ENCODE measurements around the gene LPIN1. TPM values are rescaled to one million over a fixed set of nuclear protein-coding genes. Genes with fewer than 3 reads are reported as not detected.

Gene LPIN1
- total RNA-seq, 1 experiment from 2014 or later, result 13.9 TPM

DNA sequence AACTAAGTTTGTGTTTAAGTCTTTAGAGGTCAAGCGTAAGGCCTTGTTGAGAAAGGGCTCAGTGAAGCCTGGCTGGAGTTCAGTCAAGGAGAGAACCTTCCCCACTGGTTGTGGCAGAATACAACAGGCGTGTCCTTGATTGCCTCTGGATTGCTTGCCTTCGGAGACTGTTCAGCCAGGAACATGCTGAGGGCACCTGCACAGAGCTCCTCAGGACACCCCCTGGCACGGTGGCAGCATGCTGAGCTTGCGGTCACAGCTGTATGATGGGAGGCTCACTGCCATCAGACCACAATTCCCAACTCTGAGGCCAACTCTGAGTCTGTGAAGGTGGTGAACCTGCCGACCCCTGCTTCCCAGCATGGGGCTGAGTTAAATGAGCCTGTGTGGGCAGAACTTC is 130.0 kb downstream of the LPIN1 start:
- no peak for TF ChIP-seq RORB (CRISPR knock-in tag; IDR thresholded peaks at IDR 0.05)
- no peak for TF ChIP-seq ZBTB21 (CRISPR knock-in tag; IDR thresholded peaks at IDR 0.05; ENCODE audit: borderline replicate concordance)
- TF ChIP-seq, protein P1, sequence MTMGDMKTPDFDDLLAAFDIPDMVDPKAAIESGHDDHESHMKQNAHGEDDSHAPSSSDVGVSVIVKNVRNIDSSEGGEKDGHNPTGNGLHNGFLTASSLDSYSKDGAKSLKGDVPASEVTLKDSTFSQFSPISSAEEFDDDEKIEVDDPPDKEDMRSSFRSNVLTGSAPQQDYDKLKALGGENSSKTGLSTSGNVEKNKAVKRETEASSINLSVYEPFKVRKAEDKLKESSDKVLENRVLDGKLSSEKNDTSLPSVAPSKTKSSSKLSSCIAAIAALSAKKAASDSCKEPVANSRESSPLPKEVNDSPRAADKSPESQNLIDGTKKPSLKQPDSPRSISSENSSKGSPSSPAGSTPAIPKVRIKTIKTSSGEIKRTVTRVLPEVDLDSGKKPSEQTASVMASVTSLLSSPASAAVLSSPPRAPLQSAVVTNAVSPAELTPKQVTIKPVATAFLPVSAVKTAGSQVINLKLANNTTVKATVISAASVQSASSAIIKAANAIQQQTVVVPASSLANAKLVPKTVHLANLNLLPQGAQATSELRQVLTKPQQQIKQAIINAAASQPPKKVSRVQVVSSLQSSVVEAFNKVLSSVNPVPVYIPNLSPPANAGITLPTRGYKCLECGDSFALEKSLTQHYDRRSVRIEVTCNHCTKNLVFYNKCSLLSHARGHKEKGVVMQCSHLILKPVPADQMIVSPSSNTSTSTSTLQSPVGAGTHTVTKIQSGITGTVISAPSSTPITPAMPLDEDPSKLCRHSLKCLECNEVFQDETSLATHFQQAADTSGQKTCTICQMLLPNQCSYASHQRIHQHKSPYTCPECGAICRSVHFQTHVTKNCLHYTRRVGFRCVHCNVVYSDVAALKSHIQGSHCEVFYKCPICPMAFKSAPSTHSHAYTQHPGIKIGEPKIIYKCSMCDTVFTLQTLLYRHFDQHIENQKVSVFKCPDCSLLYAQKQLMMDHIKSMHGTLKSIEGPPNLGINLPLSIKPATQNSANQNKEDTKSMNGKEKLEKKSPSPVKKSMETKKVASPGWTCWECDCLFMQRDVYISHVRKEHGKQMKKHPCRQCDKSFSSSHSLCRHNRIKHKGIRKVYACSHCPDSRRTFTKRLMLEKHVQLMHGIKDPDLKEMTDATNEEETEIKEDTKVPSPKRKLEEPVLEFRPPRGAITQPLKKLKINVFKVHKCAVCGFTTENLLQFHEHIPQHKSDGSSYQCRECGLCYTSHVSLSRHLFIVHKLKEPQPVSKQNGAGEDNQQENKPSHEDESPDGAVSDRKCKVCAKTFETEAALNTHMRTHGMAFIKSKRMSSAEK (CRISPR knock-in tag; IDR thresholded peaks at IDR 0.05; ENCODE audit: borderline replicate concordance), result no peak
- TF ChIP-seq, protein P2, sequence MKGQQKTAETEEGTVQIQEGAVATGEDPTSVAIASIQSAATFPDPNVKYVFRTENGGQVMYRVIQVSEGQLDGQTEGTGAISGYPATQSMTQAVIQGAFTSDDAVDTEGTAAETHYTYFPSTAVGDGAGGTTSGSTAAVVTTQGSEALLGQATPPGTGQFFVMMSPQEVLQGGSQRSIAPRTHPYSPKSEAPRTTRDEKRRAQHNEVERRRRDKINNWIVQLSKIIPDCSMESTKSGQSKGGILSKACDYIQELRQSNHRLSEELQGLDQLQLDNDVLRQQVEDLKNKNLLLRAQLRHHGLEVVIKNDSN (CRISPR knock-in tag; IDR thresholded peaks at IDR 0.05), result no peak
- TF ChIP-seq, protein P3, sequence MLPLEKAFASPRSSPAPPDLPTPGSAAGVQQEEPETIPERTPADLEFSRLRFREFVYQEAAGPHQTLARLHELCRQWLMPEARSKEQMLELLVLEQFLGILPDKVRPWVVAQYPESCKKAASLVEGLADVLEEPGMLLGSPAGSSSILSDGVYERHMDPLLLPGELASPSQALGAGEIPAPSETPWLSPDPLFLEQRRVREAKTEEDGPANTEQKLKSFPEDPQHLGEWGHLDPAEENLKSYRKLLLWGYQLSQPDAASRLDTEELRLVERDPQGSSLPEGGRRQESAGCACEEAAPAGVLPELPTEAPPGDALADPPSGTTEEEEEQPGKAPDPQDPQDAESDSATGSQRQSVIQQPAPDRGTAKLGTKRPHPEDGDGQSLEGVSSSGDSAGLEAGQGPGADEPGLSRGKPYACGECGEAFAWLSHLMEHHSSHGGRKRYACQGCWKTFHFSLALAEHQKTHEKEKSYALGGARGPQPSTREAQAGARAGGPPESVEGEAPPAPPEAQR (CRISPR knock-in tag; IDR thresholded peaks at IDR 0.05), result no peak
- TF ChIP-seq IRF2 (CRISPR knock-in tag; IDR thresholded peaks at IDR 0.05; ENCODE audit: borderline replicate concordance, low read depth), result no peak
- TF ChIP-seq ETV6 (CRISPR knock-in tag; IDR thresholded peaks at IDR 0.05), result no peak
- TF ChIP-seq, protein P4, sequence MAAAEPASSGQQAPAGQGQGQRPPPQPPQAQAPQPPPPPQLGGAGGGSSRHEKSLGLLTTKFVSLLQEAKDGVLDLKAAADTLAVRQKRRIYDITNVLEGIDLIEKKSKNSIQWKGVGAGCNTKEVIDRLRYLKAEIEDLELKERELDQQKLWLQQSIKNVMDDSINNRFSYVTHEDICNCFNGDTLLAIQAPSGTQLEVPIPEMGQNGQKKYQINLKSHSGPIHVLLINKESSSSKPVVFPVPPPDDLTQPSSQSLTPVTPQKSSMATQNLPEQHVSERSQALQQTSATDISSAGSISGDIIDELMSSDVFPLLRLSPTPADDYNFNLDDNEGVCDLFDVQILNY (CRISPR knock-in tag; IDR thresholded peaks at IDR 0.05), result no peak
- no peak for TF ChIP-seq ZNF317 (CRISPR knock-in tag; IDR thresholded peaks at IDR 0.05; ENCODE audit: borderline replicate concordance, low read depth)
- TF ChIP-seq, protein P5, sequence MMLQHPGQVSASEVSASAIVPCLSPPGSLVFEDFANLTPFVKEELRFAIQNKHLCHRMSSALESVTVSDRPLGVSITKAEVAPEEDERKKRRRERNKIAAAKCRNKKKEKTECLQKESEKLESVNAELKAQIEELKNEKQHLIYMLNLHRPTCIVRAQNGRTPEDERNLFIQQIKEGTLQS (CRISPR knock-in tag; conservative IDR thresholded peaks at IDR 0.05), result no peak
- TF ChIP-seq PRRX2 (CRISPR knock-in tag; IDR thresholded peaks at IDR 0.05), result no peak
- DNase-seq (ENCODE audit: low spot score), result no peak
- Mint-ChIP-seq H3K9me3 (peaks cover 11% of the 10 kb centered on the region; the same call in 1 of the 2 replicates), H3K4me1 (peaks cover 3% of the 10 kb centered on the region; the same call in 1 of the 2 replicates), H3K4me3 (no peak overlapping the region), H3K27me3 (ENCODE audit: low read depth) (no peaks in the 10 kb centered on the region; the same call in 1 of the 2 replicates), H3K36me3 (no peaks in the 10 kb centered on the region), H3K27ac (no peak overlapping the region)
- POLR2A ChIA-PET, result no interaction called here
- no peak for ATAC-seq
- CTCF ChIA-PET, result no interaction called here

DNA sequence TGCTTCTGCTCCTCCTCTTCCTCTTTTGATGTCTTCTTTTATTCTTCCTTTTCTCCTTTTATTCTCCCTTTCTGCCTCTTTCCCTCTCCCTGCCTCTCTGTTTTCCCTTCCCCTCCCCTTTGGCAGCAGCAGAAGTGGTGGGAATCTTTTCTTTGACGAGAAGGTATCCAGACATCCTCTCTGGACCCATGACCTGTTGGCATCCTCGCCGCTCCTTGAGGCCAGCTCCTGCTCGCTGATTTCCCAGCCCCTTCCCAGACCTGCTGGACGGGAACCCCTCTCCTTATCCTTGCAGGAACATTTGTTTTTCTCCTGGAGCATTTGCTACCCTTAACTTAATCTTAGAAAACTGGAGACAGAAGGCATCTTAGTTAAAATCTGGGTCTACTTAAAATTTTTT is 130.5 kb downstream of the LPIN1 start:
- POLR2A ChIA-PET, result no interaction called here
- Mint-ChIP-seq H3K36me3 (peaks cover 2% of the 10 kb centered on the region; the same call in 1 of the 2 replicates), H3K27me3 (ENCODE audit: low read depth) (no peaks in the 10 kb centered on the region; the same call in 1 of the 2 replicates), H3K9me3 (peaks cover 14% of the 10 kb centered on the region), H3K27ac (no peak overlapping the region), H3K4me1 (peaks cover 3% of the 10 kb centered on the region; the same call in 1 of the 2 replicates), H3K4me3 (no peak overlapping the region)
- CTCF ChIA-PET, result no interaction called here
- ATAC-seq, result no peak
- no peak for DNase-seq (ENCODE audit: low spot score)
- TF ChIP-seq, protein P6, sequence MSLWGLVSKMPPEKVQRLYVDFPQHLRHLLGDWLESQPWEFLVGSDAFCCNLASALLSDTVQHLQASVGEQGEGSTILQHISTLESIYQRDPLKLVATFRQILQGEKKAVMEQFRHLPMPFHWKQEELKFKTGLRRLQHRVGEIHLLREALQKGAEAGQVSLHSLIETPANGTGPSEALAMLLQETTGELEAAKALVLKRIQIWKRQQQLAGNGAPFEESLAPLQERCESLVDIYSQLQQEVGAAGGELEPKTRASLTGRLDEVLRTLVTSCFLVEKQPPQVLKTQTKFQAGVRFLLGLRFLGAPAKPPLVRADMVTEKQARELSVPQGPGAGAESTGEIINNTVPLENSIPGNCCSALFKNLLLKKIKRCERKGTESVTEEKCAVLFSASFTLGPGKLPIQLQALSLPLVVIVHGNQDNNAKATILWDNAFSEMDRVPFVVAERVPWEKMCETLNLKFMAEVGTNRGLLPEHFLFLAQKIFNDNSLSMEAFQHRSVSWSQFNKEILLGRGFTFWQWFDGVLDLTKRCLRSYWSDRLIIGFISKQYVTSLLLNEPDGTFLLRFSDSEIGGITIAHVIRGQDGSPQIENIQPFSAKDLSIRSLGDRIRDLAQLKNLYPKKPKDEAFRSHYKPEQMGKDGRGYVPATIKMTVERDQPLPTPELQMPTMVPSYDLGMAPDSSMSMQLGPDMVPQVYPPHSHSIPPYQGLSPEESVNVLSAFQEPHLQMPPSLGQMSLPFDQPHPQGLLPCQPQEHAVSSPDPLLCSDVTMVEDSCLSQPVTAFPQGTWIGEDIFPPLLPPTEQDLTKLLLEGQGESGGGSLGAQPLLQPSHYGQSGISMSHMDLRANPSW (CRISPR knock-in tag; conservative IDR thresholded peaks at IDR 0.05; ENCODE audit: low read depth), result no peak
- TF ChIP-seq NR3C1 (CRISPR knock-in tag; conservative IDR thresholded peaks at IDR 0.05; ENCODE audit: low read depth) (no peak), NFYB (CRISPR knock-in tag; conservative IDR thresholded peaks at IDR 0.05; ENCODE audit: low read depth) (no peak), ESRRA (CRISPR knock-in tag; IDR thresholded peaks at IDR 0.05; ENCODE audit: borderline replicate concordance) (no peak), MXD4 (CRISPR knock-in tag; IDR thresholded peaks at IDR 0.05; ENCODE audit: borderline replicate concordance) (no peak), CREB1 (CRISPR knock-in tag; IDR thresholded peaks at IDR 0.05) (no peak), TEAD1 (CRISPR knock-in tag; IDR thresholded peaks at IDR 0.05) (no peak)
- TF ChIP-seq, protein P7, sequence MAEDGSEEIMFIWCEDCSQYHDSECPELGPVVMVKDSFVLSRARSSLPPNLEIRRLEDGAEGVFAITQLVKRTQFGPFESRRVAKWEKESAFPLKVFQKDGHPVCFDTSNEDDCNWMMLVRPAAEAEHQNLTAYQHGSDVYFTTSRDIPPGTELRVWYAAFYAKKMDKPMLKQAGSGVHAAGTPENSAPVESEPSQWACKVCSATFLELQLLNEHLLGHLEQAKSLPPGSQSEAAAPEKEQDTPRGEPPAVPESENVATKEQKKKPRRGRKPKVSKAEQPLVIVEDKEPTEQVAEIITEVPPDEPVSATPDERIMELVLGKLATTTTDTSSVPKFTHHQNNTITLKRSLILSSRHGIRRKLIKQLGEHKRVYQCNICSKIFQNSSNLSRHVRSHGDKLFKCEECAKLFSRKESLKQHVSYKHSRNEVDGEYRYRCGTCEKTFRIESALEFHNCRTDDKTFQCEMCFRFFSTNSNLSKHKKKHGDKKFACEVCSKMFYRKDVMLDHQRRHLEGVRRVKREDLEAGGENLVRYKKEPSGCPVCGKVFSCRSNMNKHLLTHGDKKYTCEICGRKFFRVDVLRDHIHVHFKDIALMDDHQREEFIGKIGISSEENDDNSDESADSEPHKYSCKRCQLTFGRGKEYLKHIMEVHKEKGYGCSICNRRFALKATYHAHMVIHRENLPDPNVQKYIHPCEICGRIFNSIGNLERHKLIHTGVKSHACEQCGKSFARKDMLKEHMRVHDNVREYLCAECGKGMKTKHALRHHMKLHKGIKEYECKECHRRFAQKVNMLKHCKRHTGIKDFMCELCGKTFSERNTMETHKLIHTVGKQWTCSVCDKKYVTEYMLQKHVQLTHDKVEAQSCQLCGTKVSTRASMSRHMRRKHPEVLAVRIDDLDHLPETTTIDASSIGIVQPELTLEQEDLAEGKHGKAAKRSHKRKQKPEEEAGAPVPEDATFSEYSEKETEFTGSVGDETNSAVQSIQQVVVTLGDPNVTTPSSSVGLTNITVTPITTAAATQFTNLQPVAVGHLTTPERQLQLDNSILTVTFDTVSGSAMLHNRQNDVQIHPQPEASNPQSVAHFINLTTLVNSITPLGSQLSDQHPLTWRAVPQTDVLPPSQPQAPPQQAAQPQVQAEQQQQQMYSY (CRISPR knock-in tag; IDR thresholded peaks at IDR 0.05), result no peak
